ENCODE measurements around the gene SLBP.

The SLBP gene

DNA sequence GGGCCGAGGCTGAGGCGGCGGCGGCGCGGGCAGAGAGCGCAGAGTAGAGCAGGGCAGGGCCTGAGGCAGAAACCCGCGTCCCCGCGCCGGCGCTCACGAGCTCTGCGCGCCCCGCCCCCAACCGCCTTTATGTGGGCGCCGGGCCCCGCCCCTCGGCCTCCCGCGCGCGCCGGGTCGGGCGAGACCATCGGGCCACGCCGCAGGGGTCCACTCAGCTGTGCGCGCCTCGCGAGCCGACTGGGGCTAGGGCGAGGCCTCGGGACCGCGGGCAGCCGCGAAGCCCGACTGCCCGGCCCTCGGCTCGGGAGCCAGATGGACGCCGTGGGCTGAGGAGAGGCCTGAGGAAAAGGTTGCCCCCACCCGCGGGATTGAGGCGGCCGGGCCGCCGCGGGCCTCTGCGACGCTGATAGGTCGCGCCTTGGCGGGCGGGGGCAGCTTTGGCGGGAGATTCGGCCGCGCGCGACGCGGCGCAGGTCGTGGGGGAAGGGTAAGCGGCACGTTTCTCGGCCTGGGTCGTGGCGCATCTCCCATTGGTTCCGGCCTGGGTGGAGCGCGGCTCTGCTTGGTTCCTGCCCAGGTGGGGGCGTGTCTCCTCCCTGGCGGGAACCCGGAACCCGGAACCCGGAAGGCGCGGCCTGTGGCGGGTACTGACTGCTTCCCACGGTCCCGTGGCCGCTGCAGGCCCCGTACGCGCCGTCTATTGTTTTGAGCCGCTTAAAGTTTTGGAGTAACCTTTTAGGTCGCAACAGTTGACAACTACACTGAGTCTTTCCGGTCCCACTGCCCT lies at the start of gene SLBP:
Gene SLBP (minus strand): TSS at position 104 of the 787 bp plus-strand sequence. CDS start 131 bp downstream, outside the sequence.
- peak; percentile 91 to 96 for DNase-seq (ENCODE audit: low read depth in 2 of 2)
- TF ChIP-seq, protein P1, sequence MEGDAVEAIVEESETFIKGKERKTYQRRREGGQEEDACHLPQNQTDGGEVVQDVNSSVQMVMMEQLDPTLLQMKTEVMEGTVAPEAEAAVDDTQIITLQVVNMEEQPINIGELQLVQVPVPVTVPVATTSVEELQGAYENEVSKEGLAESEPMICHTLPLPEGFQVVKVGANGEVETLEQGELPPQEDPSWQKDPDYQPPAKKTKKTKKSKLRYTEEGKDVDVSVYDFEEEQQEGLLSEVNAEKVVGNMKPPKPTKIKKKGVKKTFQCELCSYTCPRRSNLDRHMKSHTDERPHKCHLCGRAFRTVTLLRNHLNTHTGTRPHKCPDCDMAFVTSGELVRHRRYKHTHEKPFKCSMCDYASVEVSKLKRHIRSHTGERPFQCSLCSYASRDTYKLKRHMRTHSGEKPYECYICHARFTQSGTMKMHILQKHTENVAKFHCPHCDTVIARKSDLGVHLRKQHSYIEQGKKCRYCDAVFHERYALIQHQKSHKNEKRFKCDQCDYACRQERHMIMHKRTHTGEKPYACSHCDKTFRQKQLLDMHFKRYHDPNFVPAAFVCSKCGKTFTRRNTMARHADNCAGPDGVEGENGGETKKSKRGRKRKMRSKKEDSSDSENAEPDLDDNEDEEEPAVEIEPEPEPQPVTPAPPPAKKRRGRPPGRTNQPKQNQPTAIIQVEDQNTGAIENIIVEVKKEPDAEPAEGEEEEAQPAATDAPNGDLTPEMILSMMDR (IDR thresholded peaks at IDR 0.05; ENCODE audit: low read depth, low read length): no peak
- H3K4me3 ChIP-seq (replicated peaks in 1 of 2; ENCODE audit: low read depth in 2 of 2, low read length in 2 of 2): peak within 1 kb of the TSS; percentile 72 to 80

DNA sequence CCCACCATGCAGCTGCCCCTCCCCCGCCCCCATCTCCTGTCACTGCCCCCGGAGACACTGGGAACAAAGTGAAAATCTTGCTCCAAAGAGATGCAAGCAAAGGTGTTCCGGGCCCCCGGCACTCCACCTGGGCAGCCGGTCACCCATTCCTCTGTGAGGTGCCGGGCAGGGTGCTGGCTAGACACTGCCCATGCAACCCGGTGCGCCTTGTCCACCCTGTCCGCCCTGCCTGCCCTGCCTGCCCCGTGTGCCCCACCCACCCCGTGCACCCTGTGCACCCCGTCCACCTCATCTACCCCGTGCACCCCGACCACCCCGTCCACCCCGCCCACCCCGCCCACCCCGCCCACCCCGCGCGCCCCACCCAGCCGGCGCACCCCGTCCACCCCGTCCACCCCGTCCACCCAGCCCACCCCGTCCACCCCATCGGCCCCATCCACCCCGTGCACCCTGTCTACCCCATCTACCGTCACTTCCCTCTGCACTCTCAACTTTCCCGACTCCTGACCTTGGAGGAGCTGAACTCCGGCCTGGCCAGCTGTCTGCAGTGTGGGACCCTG lies 49.1 kb upstream of the SLBP start:
- TF ChIP-seq, protein P1 (IDR thresholded peaks at IDR 0.05; ENCODE audit: low read depth, low read length): no peak
- no peak overlapping the region for H3K4me3 ChIP-seq (replicated peaks in 1 of 2; ENCODE audit: low read depth in 2 of 2, low read length in 2 of 2)

DNA sequence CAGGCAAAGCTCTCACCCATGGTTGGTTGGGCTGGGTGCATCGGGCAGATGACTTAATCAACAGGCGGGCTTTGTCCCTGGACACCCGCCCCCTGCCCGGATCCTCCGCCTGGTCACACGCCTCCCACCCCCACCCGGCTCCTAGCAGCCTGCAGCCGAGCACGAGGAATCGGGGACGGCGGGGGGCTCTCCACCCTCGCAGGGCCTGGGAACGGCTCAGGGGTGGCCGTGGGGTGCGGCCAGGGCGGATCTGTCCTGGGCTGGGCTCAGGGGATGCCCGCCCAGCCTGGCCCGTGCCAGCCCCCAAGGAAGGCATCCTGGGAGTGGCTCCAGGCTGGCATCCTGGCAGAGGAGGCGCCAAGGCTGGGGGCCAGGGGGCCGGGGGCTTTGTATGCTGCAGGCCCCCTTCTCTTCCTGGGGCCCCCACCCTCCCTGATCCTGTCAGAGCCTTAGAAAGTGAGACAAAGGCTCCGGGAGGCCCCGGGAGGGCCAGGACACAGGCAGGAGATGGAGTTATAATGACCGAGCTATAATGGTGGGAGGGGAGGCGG lies 48.5 kb upstream of the SLBP start:
- no peak overlapping the region for H3K4me3 ChIP-seq (replicated peaks in 1 of 2; ENCODE audit: low read depth in 2 of 2, low read length in 2 of 2)
- TF ChIP-seq, protein P1 (IDR thresholded peaks at IDR 0.05; ENCODE audit: low read depth, low read length): no peak
- DNase-seq (ENCODE audit: low read depth in 2 of 2): no peak

More for the DNA sequence above, 49.1 kb upstream of the SLBP start:
- DNase-seq (ENCODE audit: low read depth in 2 of 2): no peak

DNA sequence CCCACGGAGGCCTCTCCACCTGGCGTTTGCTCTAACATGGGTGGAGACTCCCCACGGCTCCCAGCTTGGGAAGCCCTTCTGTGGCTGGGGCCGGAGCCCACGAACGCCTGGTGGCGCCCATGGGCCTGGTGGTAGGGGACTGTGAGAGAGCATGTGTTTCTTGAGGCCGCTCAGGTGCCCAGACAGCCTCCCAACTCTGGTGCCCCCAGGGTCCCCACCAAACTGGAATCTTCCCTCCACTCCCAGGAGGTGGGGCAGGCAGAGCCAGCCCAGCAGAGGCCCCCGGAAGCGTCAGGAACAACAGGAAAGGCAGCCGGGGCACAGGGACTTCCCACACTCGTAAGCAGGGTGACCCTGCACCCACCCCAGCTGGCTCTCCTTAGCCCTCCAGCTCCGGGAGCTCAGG lies 47.7 kb upstream of the SLBP start:
- no peak for DNase-seq (ENCODE audit: low read depth in 2 of 2)
- TF ChIP-seq, protein P1 (IDR thresholded peaks at IDR 0.05; ENCODE audit: low read depth, low read length): no peak

DNA sequence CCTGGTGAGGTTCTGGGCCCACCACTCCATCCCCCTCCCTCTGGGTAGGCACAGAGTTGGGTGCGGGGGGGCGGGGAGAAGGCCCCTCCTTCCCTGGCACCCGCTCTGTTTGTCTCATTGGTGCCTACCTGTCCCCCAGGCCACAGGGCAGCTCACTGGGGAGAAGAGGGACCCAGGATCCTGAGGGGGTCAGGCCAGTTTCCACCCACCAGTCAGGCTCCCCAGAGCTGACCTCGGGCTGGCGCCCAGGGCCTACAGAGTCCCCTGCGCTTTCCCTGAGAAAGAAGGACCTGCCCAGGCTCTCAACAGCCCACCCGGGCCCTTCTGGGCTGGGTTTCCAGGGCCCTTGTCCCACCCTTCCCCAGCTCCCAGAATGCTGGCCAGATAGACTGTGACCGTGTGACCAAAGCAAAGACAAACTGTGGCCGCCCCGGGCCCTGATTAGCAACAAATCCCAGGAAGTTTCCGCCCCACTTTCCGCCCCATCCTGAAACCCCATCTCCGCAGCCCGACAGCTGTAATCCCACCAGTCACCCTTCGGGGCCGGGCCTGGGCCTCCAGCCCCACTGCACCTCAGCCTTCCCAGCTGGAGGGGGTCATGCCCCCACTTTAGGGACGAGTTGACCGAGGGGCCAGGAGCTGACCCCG lies 47.2 kb upstream of the SLBP start:
- DNase-seq (ENCODE audit: low read depth in 2 of 2): no peak
- TF ChIP-seq, protein P1 (IDR thresholded peaks at IDR 0.05; ENCODE audit: low read depth, low read length): no peak
- no peak overlapping the region for H3K4me3 ChIP-seq (replicated peaks in 1 of 2; ENCODE audit: low read depth in 2 of 2, low read length in 2 of 2)

More for the DNA sequence above, 47.7 kb upstream of the SLBP start:
- H3K4me3 ChIP-seq (replicated peaks in 1 of 2; ENCODE audit: low read depth in 2 of 2, low read length in 2 of 2): no peak overlapping the region

DNA sequence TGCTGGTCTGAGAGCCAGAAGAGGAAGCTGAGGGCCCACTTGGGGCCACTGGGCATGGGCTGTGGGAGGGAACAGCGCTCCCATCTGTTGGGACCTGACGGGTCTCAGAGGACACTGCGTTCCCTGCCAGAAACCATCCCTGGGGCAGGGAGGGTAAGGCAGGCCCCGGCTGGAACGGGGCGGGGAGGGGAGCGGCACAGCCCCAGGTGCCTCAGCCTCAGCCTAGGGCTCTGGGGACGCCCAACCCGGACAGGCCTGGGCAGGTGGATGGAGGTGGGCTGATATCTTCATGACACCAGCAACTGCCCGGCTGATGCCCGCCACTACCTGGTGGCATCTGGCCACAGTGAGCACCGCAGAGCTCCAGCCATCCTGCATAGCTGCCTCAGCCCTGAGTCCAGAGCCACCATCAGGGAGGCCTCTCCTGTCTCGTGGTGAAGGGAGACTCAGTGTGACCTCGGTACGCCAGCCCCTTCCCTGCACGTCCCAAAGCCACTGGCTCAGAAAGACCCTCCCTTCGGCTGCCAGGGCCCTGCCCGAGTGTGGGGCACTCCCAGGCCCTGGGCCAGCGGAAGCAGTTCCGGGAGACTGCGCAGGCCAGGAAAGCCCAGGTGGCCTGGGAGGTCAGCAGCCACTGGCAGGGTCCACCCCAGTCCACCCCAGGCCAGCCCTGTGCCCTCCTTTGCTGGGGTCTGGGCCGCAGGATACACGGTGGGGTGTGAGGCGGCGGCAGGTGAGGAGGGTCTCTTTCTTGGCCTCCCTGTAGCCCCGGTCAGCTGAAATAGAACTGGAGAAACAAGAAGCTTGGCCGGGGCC lies 46.4 kb upstream of the SLBP start:
- DNase-seq (ENCODE audit: low read depth in 2 of 2): no peak
- no peak overlapping the region for H3K4me3 ChIP-seq (replicated peaks in 1 of 2; ENCODE audit: low read depth in 2 of 2, low read length in 2 of 2)
- TF ChIP-seq, protein P1 (IDR thresholded peaks at IDR 0.05; ENCODE audit: low read depth, low read length): no peak

Data from cardiac fibroblast (primary cell).